Fibroblast of lung (primary cell): ENCODE measurements around the gene CORO7.

Source experiments
- EZH2 ChIP-seq: IDR thresholded peaks from 2 replicates; pipeline ENCODE4 v1.5.1; 2012; ENCODE audit warnings: low read length, control low read depth, mild to moderate bottlenecking; ENCODE audit errors: missing control alignments
- TF ChIP-seq, protein P1 (sequence below), 2 donors: IDR thresholded peaks in 1 of 2; conservative IDR thresholded peaks in 1 of 2; 1 replicate in 1 of 2; 2 replicates in 1 of 2; pipeline ENCODE4 v1.5.1; 2011 to 2012; ENCODE audit warnings: low read length in 2 of 2, control low read depth in 1 of 2, inconsistent platforms in 1 of 2, low read depth in 1 of 2, mild to moderate bottlenecking in 1 of 2

DNA sequence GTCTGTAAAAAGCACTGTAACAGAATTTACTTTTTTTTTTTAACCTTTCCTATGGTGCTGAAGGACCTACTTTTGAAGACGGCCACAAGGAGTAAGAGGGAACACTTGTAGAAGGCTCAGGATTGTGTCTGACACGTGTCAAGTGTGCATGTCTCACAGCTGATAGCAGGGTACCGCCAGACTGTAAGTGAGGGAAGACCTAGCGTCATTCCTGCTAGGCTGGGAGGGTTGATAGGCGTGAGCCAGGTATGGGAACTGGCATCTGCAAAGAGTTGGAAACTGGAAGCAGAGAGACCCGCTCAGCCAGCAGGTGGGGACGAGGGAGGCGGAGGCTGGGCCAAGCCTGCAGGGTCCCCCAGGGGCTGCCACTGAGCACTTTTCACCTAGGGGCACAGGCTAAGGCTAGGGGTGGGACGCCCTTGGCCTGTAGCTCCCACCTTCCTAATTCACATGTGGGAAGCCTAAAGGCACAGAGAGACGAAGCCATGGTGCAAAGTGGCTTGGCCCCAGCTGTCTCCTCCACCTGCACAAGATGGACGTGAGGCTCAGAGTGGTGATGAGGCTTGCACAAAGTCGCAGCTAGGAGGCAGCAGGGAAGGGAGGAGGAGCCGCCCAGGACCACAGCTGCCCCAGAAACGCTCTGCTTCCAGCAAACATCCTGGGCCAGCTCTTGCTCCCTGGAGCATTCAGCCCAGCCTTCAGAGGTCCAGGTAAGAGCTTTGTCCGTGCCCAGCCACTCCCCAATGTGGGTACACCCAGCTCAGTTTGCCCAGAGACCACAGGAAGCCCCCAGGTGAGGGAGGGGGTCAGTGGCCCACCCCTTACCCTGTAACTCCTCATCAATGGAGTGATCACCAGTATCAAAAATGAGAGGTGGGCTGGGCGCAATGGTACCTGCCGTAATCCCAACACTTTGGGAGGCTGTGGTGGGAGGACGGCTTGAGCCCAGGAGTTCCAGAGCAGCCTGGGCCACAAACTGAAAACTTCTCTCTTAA, 25.8 kb downstream of the CORO7 start:
- TF ChIP-seq, protein P1, sequence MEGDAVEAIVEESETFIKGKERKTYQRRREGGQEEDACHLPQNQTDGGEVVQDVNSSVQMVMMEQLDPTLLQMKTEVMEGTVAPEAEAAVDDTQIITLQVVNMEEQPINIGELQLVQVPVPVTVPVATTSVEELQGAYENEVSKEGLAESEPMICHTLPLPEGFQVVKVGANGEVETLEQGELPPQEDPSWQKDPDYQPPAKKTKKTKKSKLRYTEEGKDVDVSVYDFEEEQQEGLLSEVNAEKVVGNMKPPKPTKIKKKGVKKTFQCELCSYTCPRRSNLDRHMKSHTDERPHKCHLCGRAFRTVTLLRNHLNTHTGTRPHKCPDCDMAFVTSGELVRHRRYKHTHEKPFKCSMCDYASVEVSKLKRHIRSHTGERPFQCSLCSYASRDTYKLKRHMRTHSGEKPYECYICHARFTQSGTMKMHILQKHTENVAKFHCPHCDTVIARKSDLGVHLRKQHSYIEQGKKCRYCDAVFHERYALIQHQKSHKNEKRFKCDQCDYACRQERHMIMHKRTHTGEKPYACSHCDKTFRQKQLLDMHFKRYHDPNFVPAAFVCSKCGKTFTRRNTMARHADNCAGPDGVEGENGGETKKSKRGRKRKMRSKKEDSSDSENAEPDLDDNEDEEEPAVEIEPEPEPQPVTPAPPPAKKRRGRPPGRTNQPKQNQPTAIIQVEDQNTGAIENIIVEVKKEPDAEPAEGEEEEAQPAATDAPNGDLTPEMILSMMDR (conservative IDR thresholded peaks at IDR 0.05 in 1 of 2, IDR thresholded peaks at IDR 0.05 in 1 of 2; ENCODE audit: low read depth in 1 of 2, low read length in 2 of 2): peak in 1 of 2 donors; percentile 21
- TF ChIP-seq EZH2: no peak
